GM12878 (cell line): ENCODE measurements around the gene BIRC7. TPM values are rescaled to one million over a fixed set of nuclear protein-coding genes. Genes with fewer than 3 reads are reported as not detected.

Source experiments
- ATAC-seq: fragments of 200-7000 bp; cut with Tn5 transposase; 3 replicates; pipeline ENCODE4 v1.9.1; 2020; ENCODE audit warnings: mild to moderate bottlenecking, moderate library complexity
- BruUV-seq: library from RNA; stranded (reverse); fragments of 400-500 nt; replicated peaks from 2 replicates; lab custom pipeline; 2021; lab: Mats Ljungman, UMichigan
- CTCF ChIA-PET: fragments of 300-600 bp; sonication (Branson Sonifier 250); formaldehyde crosslinking; extraction: SDS; loops from one replicate; lab custom pipeline; 2021; ENCODE audit warnings: inconsistent platforms; lab: Yijun Ruan, JAX
- POLR2A ChIA-PET: fragments of 350-600 bp; formaldehyde crosslinking; extraction: SDS; loops from one replicate; lab custom pipeline; 2021; ENCODE audit warnings: inconsistent platforms; lab: Charles Lee
- RAD21 ChIA-PET: fragments of 300-600 bp; sonication (Branson Sonifier 250); formaldehyde crosslinking; loops from one replicate; lab custom pipeline; 2023; ENCODE audit warnings: antibody characterized with exemption; ENCODE audit not compliant: unreplicated experiment; lab: Charles Lee
- SMC1A ChIA-PET: fragments of 300-600 bp; sonication (Branson Sonifier 250); formaldehyde crosslinking; loops from one replicate; lab custom pipeline; 2023; ENCODE audit not compliant: unreplicated experiment, uncharacterized antibody; lab: Charles Lee
- DNase-seq: peaks from one replicate; pipeline ENCODE4 v3.0.0-alpha.2; 2011; ENCODE audit warnings: low read depth, low spot score
- FAIRE-seq: peaks from 3 replicates; lab custom pipeline; 2011; peaks lifted over from hg19 to GRCh38; lab: Jason Lieb, UNC
- H2AFZ ChIP-seq: 2 replicates; pipeline ENCODE4 v1.6.0; 2011; ENCODE audit warnings: low read depth, low read length, control low read depth; ENCODE audit not compliant: control insufficient read depth
- H3K27ac ChIP-seq: 2 replicates; pipeline ENCODE4 v1.5.1; 2011; ENCODE audit warnings: control low read depth; ENCODE audit not compliant: control insufficient read depth, insufficient read depth
- H3K27me3 ChIP-seq, 2 experiments: replicated peaks in 1 of 2; 2 replicates each; pipeline versions ENCODE4 v1.6.0 to v1.6.1; 2011; ENCODE audit warnings: low read length in 1 of 2; ENCODE audit not compliant: control insufficient read depth in 2 of 2, insufficient read depth in 2 of 2
- H3K36me3 ChIP-seq, 2 experiments: 2 replicates each; pipeline ENCODE4 v1.5.1; 2011; ENCODE audit warnings: low read length in 1 of 2; ENCODE audit not compliant: control insufficient read depth in 2 of 2, insufficient read depth in 2 of 2
- H3K4me1 ChIP-seq: 2 replicates; pipeline ENCODE4 v1.6.1; 2011; ENCODE audit warnings: mild to moderate bottlenecking, low read length, moderate library complexity, mixed read lengths; ENCODE audit not compliant: control insufficient read depth, insufficient read depth
- H3K4me2 ChIP-seq: 2 replicates; pipeline ENCODE4 v1.6.0; 2011; ENCODE audit warnings: control low read depth; ENCODE audit not compliant: control insufficient read depth, insufficient read depth
- H3K4me3 ChIP-seq: fragments of 200-600 bp; sonication (generic); 2 replicates; pipeline ENCODE4 v1.5.1; 2016
- H3K79me2 ChIP-seq: 2 replicates; pipeline ENCODE4 v1.6.0; 2011; ENCODE audit warnings: low read length; ENCODE audit not compliant: control insufficient read depth, insufficient read depth
- H3K9ac ChIP-seq: 2 replicates; pipeline ENCODE4 v1.8.0; 2011; ENCODE audit warnings: low read length, control low read depth, mixed read lengths; ENCODE audit not compliant: control insufficient read depth, insufficient read depth
- H3K9me3 ChIP-seq: replicated peaks from 3 replicates; pipeline ENCODE4 v1.5.1; 2011; ENCODE audit warnings: mild to moderate bottlenecking, low read length; ENCODE audit not compliant: control insufficient read depth, insufficient read depth
- H4K20me1 ChIP-seq: 2 replicates; pipeline ENCODE4 v1.6.0; 2011; ENCODE audit not compliant: control insufficient read depth, insufficient read depth
- FOXK2 ChIP-seq: fragments of 450-650 bp; IDR thresholded peaks from 2 replicates; pipeline ENCODE4 v1.6.1; 2017; ENCODE audit warnings: mild to moderate bottlenecking, moderate library complexity
- IKZF2 ChIP-seq, 2 experiments: fragments of 450-650 bp; IDR thresholded peaks; 2 replicates each; pipeline ENCODE4 v1.6.1; 2017; ENCODE audit warnings: mild to moderate bottlenecking in 2 of 2, moderate library complexity in 2 of 2
- KAT2A ChIP-seq: conservative IDR thresholded peaks from 2 replicates; pipeline ENCODE4 v1.6.1; 2011; ENCODE audit warnings: low read depth, low read length; ENCODE audit not compliant: control insufficient read depth
- MEF2A ChIP-seq: IDR thresholded peaks from 2 replicates; pipeline ENCODE4 v1.6.1; 2011; ENCODE audit warnings: low read depth, mild to moderate bottlenecking, low read length, moderate library complexity; ENCODE audit not compliant: insufficient read depth
- MTA2 ChIP-seq: fragments of 450-650 bp; IDR thresholded peaks from 2 replicates; pipeline ENCODE4 v1.6.1; 2016; ENCODE audit warnings: low read depth, mild to moderate bottlenecking, moderate library complexity
- MXI1 ChIP-seq: fragments of 150-350 bp; IDR thresholded peaks from 2 replicates; pipeline ENCODE4 v1.6.1; 2011; ENCODE audit warnings: low read depth, mild to moderate bottlenecking, inconsistent platforms, low read length, improper control_type of control experiment
- NFYA ChIP-seq: IDR thresholded peaks from 2 replicates; pipeline ENCODE4 v1.6.1; 2011; ENCODE audit warnings: low read depth, mild to moderate bottlenecking, low read length, improper control_type of control experiment, borderline replicate concordance
- SIN3A ChIP-seq: IDR thresholded peaks from 2 replicates; pipeline ENCODE4 v1.6.1; 2012; ENCODE audit warnings: low read depth, low read length, improper control_type of control experiment
- SP1 ChIP-seq: IDR thresholded peaks from one replicate; pipeline ENCODE4 v1.6.1; 2011; ENCODE audit warnings: low read depth, low read length
- TCF7 ChIP-seq: IDR thresholded peaks from 2 replicates; pipeline ENCODE4 v1.6.1; 2014; ENCODE audit warnings: antibody characterized with exemption, borderline replicate concordance
- ZNF384 ChIP-seq: IDR thresholded peaks from 2 replicates; pipeline ENCODE4 v1.6.1; 2012; ENCODE audit warnings: low read depth, mild to moderate bottlenecking, low read length, improper control_type of control experiment, borderline replicate concordance
- ZNF622 ChIP-seq: fragments of 450-650 bp; IDR thresholded peaks from 2 replicates; pipeline ENCODE4 v1.6.1; 2017; ENCODE audit warnings: mild to moderate bottlenecking, inconsistent platforms
- WGBS: methylation state at CpG from one replicate; pipeline ENCODE4 v1.1.6; 2016; ENCODE audit warnings: low lambda C conversion rate; ENCODE audit not compliant: insufficient replicate concordance, insufficient coverage; ENCODE audit errors: missing lambda C conversion rate; 5-methylcytosine and 5-hydroxymethylcytosine counted together
- in situ Hi-C: fragments of 300-500 bp; cut with MboI; formaldehyde crosslinking; loops from 9 replicates; pipeline ENCODE4 v1.14.3; 2018; ENCODE audit warnings: mixed read lengths
- intact Hi-C: fragments of 100-400 bp; cut with micrococcal nuclease; formaldehyde crosslinking; loops from one replicate; pipeline ENCODE4 v1.14.2; 2022; ENCODE audit not compliant: unreplicated experiment
- polyA plus RNA-seq, 11 experiments: library from polyadenylated mRNA; depleted of rRNA in 4 of 11; unstranded in 6 of 11; stranded (reverse) in 5 of 11; fragments of >200 nt; fragmentation: Nextera tagmentation in 4 of 11; fragmentation: Illumina TruSeq in 1 of 11; extraction: Ambion mirVana in 4 of 11; extraction: Trizol in 1 of 11; gene quantifications; 1 replicate in 1 of 11; 2 replicates in 10 of 11; pipeline versions ENCODE4 v1.2.1 to v1.2.3, GENCODE V29; 2011 to 2016; ENCODE audit warnings: inconsistent platforms in 2 of 11, missing spikeins in 2 of 11, low read depth in 1 of 11
- total RNA-seq, 4 experiments: library from RNA; depleted of rRNA in 3 of 4; stranded (reverse); fragments of >200 nt in 3 of 4; fragmentation: Illumina TruSeq in 1 of 4; extraction: Trizol in 1 of 4; gene quantifications; 2 replicates each; pipeline versions ENCODE4 v1.2.1 to v1.2.3, GENCODE V29; 2013 to 2021

Gene BIRC7
- total and polyA plus RNA-seq, 10 of the 15 experiments (the other 5 are each of a cell fraction or from before 2014, with no cell fraction given), result 0.31 TPM; not detected in 9

DNA sequence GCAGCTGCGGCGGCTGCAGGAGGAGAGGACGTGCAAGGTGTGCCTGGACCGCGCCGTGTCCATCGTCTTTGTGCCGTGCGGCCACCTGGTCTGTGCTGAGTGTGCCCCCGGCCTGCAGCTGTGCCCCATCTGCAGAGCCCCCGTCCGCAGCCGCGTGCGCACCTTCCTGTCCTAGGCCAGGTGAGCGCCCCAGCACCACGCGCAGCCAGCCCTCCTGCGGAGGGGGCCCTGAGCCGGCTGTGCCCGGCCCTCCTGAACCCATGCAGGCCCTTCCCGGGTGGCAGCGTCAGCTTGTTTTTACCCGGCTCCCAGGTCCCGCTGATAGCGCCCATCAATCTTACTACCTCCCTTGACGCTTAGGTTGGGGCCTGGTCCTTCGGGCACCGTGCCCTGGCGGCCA is 3.7 kb downstream of the BIRC7 start:
- WGBS, result 56% methylated on average over 24 of the region's 30 CpGs
- Histone ChIP-seq H3K27ac (no peak overlapping the region), H3K27me3 (peaks cover 0 to 2% of the 10 kb centered on the region in 2 experiments; a peak in 1 of 4 replicates), H3K36me3 (no peaks in the 10 kb centered on the region), H4K20me1 (no peaks in the 10 kb centered on the region), H3K4me1 (no peaks in the 10 kb centered on the region)
- ChIA-PET CTCF (interaction anchor here (2.1 kb wide), 1 partner anchor 16 kb away, joined by 7 read pairs; no protein-coding TSS in a partner anchor), SMC1A (no interaction called here)
- no peak for ATAC-seq
- intact Hi-C loops, result no loop called here
- no peak for TF ChIP-seq MXI1
- no peak for TF ChIP-seq SIN3A
- TF ChIP-seq FOXK2, result no peak
- TF ChIP-seq KAT2A, result no peak
- no peak for TF ChIP-seq TCF7
- TF ChIP-seq ZNF622, result no peak
- no peak for TF ChIP-seq ZNF384
- no peak for TF ChIP-seq MTA2
- TF ChIP-seq MEF2A, result no peak
- no peak for TF ChIP-seq NFYA
- TF ChIP-seq IKZF2 (IDR thresholded peaks at IDR 0.05), result no peak
- no peak for TF ChIP-seq SP1
- TF ChIP-seq, all 136 proteins: peak for 0
- FAIRE-seq (no peak), DNase-seq (no peak)
- Histone ChIP-seq H2AFZ (no peak overlapping the region), H3K79me2 (no peaks in the 10 kb centered on the region), H3K9me3 (no peaks in the 10 kb centered on the region), H3K4me2 (no peak overlapping the region), H3K4me3 (no peak overlapping the region), H3K9ac (no peak overlapping the region)
- POLR2A ChIA-PET, result no interaction called here
- in situ Hi-C loops, result no loop called here
- RAD21 ChIA-PET, result no interaction called here
- no TSS peak for BruUV-seq
